SKM-1 (cell line): ENCODE data around the gene FPR2.
"Not testable (repeated sequence)": the region's sequence is repeated elsewhere in the genome, so short reads cannot be mapped to it uniquely, and the experiment has no call there.

Experiments
- DNase-seq: peaks from one replicate; lab custom pipeline; 2025; ENCODE audit not compliant: unreplicated experiment; lab: John Stamatoyannopoulos, UW

FPR2 gene

GRCh38 chr19:51739466-51740213 is 21.3 kb upstream of the FPR2 start:
- DNase-seq = no peak

GRCh38 chr19:51740356-51740755 is 20.6 kb upstream of the FPR2 start:
- no peak for DNase-seq

- peak; percentile 3 for DNase-seq
Observed at GRCh38 chr19:51742789-51743188, 18.2 kb upstream of the FPR2 start.

- no peak for DNase-seq
Observed at GRCh38 chr19:51743405-51743804, 17.6 kb upstream of the FPR2 start.

GRCh38 chr19:51746731-51747130 is 14.2 kb upstream of the FPR2 start:
- DNase-seq = no peak

GRCh38 chr19:51749979-51750378 is 11.0 kb upstream of the FPR2 start:
- DNase-seq = no peak

- no peak for DNase-seq
Observed at GRCh38 chr19:51750400-51751094, 10.4 kb upstream of the FPR2 start.

- peak; percentile 42 for DNase-seq
Observed at GRCh38 chr19:51751655-51752054, 9.3 kb upstream of the FPR2 start, which contains the start of gene FPR1. TSS of gene FPR1 (minus strand) at chr19:51751878. CDS start at chr19:51746994, 4,884 bp downstream.

- DNase-seq = peak; percentile 23
Observed at GRCh38 chr19:51754109-51754508, 6.9 kb upstream of the FPR2 start.

- DNase-seq = no peak
Observed at GRCh38 chr19:51754770-51755169, 6.2 kb upstream of the FPR2 start.

GRCh38 chr19:51755571-51755970 is 5.4 kb upstream of the FPR2 start:
- DNase-seq = no peak

GRCh38 chr19:51761696-51762095 is 716 bp downstream of the FPR2 start:
- no peak for DNase-seq

GRCh38 chr19:51765086-51765485 is 4.1 kb downstream of the FPR2 start:
- DNase-seq = no peak

- DNase-seq = no peak
Observed at GRCh38 chr19:51766461-51766860, 5.5 kb downstream of the FPR2 start.

- DNase-seq = peak; percentile 78
Observed at GRCh38 chr19:51771376-51772130, 10.6 kb downstream of the FPR2 start.

GRCh38 chr19:51772977-51773376 is 12.0 kb downstream of the FPR2 start:
- no peak for DNase-seq

GRCh38 chr19:51776561-51776960 is 15.6 kb downstream of the FPR2 start:
- not testable (repeated sequence) for DNase-seq

- peak; percentile 47 for DNase-seq
Observed at GRCh38 chr19:51777570-51778462, 16.8 kb downstream of the FPR2 start.

GRCh38 chr19:51779181-51779580 is 18.2 kb downstream of the FPR2 start:
- no peak for DNase-seq

- no peak for DNase-seq
Observed at GRCh38 chr19:51779703-51780102, 18.7 kb downstream of the FPR2 start.

- DNase-seq = no peak
Observed at GRCh38 chr19:51780270-51780669, 19.3 kb downstream of the FPR2 start.
